CD4-positive, alpha-beta T cell treated with Interleukin-4 for 1 hour (primary cell): ENCODE results near the gene TAF1A.

ENCODE experiments used
- DNase-seq, 2 donors: peaks; one replicate each; pipeline ENCODE4 v3.0.0-alpha.2; 2020 to 2022

Gene TAF1A

GRCh38 chr1:222529916-222530315, 59.8 kb downstream of the TAF1A start:
- no peak for DNase-seq

DNA sequence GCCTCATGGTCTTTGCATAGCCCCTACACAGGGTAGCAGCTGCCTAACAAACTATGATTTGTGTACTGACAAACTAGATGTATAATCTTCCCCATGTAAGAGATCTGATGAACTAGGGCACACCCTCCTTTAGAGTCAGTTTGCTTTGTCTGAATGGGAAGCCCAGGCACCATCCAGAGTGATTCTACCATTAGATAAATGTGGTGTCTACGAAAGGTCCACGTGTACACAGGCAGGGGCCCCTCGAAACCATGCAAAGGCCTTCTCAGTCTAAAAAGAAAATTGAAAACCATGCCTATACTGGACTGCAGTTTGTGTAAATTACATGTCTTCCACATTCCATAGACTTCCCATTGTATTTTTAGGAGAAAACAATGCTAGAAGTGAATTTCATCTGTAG, 60.6 kb downstream of the TAF1A start:
- no peak for DNase-seq

DNA sequence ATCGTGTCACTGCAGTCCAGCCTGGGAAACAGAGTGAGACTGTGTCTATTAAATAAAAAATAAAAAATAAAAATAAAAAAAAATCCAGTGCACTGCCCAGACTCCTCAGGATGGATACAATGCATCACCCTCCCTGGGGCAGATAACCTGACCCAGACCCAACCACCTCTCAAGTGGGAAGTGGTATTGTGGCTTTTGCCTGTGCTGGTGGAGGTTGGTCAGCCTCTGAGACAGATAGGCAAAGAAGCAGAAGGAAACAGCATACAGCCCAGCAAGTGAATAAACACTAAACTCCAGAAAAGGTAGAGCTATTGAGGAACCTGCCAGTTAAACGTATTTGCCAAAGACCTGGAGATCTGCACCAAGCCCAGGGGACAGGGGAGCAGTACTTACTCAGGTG, 63.8 kb downstream of the TAF1A start:
- DNase-seq: no peak

DNA sequence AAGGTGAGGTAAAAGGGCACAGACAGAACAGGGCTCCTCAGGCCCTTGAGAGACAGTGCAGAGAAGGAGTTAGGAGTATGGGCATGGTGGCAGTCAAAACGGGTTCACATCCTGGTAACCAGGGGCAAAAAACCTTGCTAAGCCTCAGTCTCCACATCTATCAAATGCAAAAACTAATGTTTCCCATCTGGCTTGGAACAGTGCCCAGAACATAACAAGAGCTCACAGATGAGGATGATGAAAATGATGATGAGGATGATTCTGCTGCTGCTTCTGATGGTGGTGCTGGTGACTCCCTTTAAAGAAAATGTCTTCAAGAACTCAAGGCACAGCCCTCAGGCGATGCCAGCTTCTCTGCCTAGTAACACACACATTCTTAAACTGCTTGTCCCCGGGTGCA, 65.9 kb downstream of the TAF1A start:
- no peak for DNase-seq

DNA sequence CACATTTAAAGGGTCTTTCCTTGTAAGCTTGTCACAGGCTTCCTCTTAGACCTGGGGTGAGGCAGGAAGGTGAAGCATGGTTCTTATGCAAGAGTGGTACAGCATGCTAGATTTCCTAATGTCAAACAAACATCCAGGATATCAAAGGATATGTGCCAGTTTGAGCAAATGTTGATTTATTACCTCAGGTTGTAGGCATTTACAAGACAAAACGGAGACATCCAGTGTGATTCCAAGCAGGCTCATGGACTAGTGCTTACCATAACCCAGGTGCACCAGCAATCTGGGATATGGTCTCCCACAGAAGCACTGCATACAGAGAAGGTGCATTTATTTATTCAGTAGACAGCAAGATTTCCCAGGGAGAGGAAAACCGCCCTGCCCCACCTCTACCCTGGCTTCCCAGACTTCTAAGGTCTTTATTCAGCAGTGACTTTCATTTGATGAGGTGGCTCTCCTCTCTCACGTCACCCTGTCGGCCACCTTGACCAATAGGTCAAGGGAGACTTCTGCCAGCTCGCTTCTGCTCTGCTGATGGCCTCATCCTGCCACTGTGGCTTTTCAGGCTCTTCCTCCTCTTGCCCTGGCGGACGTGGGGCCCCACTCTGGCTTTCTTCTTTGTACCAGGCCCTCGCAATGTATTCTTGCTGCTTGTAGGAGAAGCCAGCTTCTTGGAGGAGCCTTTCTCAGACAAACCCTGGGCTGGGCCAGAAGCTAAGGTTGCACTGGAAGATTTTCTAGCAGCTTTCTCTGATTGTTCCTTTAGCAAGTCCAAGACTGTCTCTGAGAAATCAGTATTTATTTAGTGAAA, 67.4 kb downstream of the TAF1A start:
- DNase-seq: no peak

DNA sequence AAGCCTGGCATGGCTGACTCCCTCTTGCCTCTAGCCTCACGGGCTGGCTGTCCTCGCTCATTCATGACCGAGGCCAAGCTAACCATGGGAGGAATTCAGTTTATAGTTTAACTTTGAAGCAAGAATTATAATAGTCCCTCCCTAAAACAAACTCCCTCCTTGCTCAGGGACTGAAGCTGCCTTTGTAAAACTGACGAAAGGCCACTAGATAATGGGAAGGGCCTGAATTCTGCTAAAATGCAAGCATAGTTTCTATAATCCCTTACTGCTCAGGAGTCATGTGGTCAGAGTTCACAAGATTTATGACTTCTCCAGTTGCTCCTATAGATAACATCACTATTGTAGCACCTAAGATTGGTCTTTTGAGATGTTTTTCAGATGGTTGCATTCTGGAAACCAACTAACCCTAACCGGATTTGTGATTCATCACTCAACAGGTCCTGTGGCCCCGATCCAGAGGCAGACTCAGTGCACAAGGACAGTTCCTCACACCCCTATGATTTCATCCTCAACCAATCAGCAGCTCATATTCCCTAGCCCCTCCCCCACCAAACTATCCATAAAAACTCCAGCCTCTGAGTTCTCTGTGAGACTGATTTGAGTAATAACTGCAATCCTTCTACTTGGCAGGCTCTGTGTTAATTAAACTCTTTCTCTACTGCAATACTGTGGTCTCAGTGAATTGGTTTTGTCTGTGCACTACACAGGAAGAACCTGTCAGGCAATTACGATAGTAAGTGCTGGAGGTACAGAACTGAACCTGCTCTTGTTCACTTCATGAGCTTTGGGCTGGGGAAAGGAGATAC, 68.2 kb downstream of the TAF1A start:
- DNase-seq: no peak
